GM12878 (cell line): ENCODE results near the gene GALNTL6.

Experiments used
- CTCF ChIP-seq, 3 experiments: IDR thresholded peaks in 2 of 3; conservative IDR thresholded peaks in 1 of 3; 2 replicates each; pipeline ENCODE4 v1.5.1; 2011; ENCODE audit warnings: low read depth in 3 of 3, low read length in 3 of 3, mild to moderate bottlenecking in 3 of 3, control low read depth in 2 of 3, moderate library complexity in 2 of 3, inconsistent platforms in 1 of 3, mixed read lengths in 1 of 3; ENCODE audit not compliant: control insufficient read depth in 2 of 3, insufficient read depth in 1 of 3; ENCODE audit errors: extremely low read depth in 1 of 3
- EP300 ChIP-seq, 2 experiments: fragments of 150-350 bp in 1 of 2; IDR thresholded peaks; 2 replicates each; pipeline ENCODE4 v1.6.1; 2011 to 2012; ENCODE audit warnings: low read depth in 2 of 2, low read length in 2 of 2, borderline replicate concordance in 1 of 2, improper control_type of control experiment in 1 of 2, inconsistent platforms in 1 of 2; ENCODE audit not compliant: control insufficient read depth in 1 of 2
- ESRRA ChIP-seq: IDR thresholded peaks from 2 replicates; pipeline ENCODE4 v1.6.1; 2012; ENCODE audit warnings: mild to moderate bottlenecking, low read length, improper control_type of control experiment
- ETV6 ChIP-seq, 2 experiments: fragments of 450-650 bp in 1 of 2; IDR thresholded peaks in 1 of 2; conservative IDR thresholded peaks in 1 of 2; 2 replicates each; pipeline ENCODE4 v1.6.1; 2014; ENCODE audit warnings: antibody characterized with exemption in 1 of 2, borderline replicate concordance in 1 of 2, low read depth in 1 of 2, mild to moderate bottlenecking in 1 of 2, moderate library complexity in 1 of 2
- IRF4 ChIP-seq: IDR thresholded peaks from 2 replicates; pipeline ENCODE4 v1.6.1; 2011; ENCODE audit warnings: low read depth, low read length
- PML ChIP-seq: IDR thresholded peaks from 2 replicates; pipeline ENCODE4 v1.6.1; 2012; ENCODE audit warnings: low read length, inconsistent platforms
- POLR2A ChIP-seq: IDR thresholded peaks from 2 replicates; pipeline ENCODE4 v1.6.1; 2011; ENCODE audit warnings: low read depth, mild to moderate bottlenecking, low read length
- RUNX3 ChIP-seq: IDR thresholded peaks from 2 replicates; pipeline ENCODE4 v1.6.1; 2012; ENCODE audit warnings: low read length, inconsistent platforms
- SUZ12 ChIP-seq: fragments of 200-600 bp; sonication (generic); IDR thresholded peaks from one replicate; pipeline ENCODE4 v1.6.1; 2018; ENCODE audit warnings: antibody characterized with exemption, mild to moderate bottlenecking; ENCODE audit not compliant: unreplicated experiment
- YBX1 ChIP-seq: fragments of 450-650 bp; IDR thresholded peaks from 2 replicates; pipeline ENCODE4 v1.6.1; 2016; ENCODE audit warnings: antibody characterized with exemption
- ZNF217 ChIP-seq: fragments of 450-650 bp; IDR thresholded peaks from 2 replicates; pipeline ENCODE4 v1.6.1; 2017; ENCODE audit warnings: antibody characterized with exemption, mild to moderate bottlenecking
- TF ChIP-seq, protein P1 (sequence below): IDR thresholded peaks from 2 replicates; pipeline ENCODE4 v1.6.1; 2012; ENCODE audit warnings: mild to moderate bottlenecking, low read depth, low read length

DNA sequence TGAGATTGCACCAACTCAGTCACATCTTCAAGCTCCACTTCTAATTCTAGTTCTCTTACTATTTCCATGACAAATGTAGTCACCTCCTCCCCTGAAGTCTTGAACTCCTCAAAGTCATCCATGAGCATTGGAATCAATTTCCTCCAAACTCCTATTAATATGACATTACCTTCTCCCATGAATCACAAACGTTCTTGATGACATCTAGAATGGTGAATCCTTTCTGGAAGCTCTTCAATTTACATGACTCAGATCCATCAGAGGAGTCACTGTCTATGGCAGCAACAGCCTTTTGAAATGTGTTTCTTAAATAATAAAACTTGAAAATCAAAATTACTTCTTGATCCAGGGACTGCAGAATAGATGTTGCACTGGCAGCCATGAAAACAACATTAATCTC, 34.5 kb downstream of the GALNTL6 start:
- TF ChIP-seq, protein P1, sequence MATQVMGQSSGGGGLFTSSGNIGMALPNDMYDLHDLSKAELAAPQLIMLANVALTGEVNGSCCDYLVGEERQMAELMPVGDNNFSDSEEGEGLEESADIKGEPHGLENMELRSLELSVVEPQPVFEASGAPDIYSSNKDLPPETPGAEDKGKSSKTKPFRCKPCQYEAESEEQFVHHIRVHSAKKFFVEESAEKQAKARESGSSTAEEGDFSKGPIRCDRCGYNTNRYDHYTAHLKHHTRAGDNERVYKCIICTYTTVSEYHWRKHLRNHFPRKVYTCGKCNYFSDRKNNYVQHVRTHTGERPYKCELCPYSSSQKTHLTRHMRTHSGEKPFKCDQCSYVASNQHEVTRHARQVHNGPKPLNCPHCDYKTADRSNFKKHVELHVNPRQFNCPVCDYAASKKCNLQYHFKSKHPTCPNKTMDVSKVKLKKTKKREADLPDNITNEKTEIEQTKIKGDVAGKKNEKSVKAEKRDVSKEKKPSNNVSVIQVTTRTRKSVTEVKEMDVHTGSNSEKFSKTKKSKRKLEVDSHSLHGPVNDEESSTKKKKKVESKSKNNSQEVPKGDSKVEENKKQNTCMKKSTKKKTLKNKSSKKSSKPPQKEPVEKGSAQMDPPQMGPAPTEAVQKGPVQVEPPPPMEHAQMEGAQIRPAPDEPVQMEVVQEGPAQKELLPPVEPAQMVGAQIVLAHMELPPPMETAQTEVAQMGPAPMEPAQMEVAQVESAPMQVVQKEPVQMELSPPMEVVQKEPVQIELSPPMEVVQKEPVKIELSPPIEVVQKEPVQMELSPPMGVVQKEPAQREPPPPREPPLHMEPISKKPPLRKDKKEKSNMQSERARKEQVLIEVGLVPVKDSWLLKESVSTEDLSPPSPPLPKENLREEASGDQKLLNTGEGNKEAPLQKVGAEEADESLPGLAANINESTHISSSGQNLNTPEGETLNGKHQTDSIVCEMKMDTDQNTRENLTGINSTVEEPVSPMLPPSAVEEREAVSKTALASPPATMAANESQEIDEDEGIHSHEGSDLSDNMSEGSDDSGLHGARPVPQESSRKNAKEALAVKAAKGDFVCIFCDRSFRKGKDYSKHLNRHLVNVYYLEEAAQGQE, result no peak
- TF ChIP-seq SUZ12 (no peak), POLR2A (no peak), ETV6 (conservative IDR thresholded peaks at IDR 0.05 in 1 of 2, IDR thresholded peaks at IDR 0.05 in 1 of 2; ENCODE audit: borderline replicate concordance in 1 of 2, low read depth in 1 of 2) (no peak), RUNX3 (no peak), YBX1 (no peak), EP300 (IDR thresholded peaks at IDR 0.05; ENCODE audit: borderline replicate concordance in 1 of 2, control insufficient read depth in 1 of 2, low read depth in 2 of 2, low read length in 2 of 2) (no peak), PML (no peak), ESRRA (no peak), IRF4 (no peak), CTCF (IDR thresholded peaks at IDR 0.05 in 2 of 3, conservative IDR thresholded peaks at IDR 0.05 in 1 of 3; ENCODE audit: control insufficient read depth in 2 of 3, extremely low read depth in 1 of 3, insufficient read depth in 1 of 3, low read depth in 3 of 3, low read length in 3 of 3) (no peak), ZNF217 (no peak)
